Hematopoietic multipotent progenitor cell treated with erythropoietin and hydrocortisone succinate and interleukin-3 and kit ligand, for 8 days (in vitro differentiated cells): ENCODE measurements around the gene TMEM163.

Experiments
- DNase-seq: peaks from one replicate; pipeline ENCODE4 v3.0.0-alpha.2; 2015

The TMEM163 gene

DNA sequence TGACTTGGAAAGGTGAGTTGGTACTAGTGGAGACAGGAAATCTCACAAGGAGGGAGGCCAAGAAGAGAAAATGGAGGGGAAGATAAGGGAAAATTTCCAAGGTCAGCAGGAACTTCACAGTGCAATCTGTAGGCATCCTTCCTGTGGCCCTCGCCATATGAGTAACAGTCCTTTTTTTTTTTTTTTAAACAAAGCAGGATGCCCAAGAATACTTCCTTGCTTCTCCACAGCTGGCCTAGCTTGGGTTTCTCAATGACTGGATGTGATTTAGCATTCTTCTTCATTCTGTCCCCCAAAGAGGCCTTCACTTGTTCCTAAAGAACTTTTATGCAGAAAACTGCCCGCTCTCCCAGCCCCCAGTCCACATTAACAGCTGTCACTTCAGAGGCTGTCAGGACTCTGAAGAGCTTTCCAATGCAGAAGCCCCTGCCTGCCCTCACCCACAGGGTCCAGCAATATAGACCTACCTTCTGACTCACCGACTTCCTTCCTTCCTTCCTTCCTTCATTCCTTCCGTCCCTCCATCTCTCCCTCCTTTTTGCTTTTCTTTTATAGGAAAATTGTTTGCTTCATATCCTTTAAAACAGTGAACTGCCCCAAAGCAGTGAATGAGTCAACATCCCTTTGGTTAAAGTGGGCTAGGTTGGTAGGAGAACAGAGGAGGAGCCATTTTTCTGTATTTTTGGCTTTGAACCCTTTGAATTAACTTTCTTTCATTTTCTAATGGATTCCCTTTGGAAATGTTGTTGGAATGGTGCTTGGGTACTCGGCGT lies 292.9 kb downstream of the TMEM163 start:
- no peak for DNase-seq

GRCh38 chr2:134421556-134422328 lies 297.1 kb downstream of the TMEM163 start:
- DNase-seq, result no peak

- no peak for DNase-seq
These were observed 297.9 kb downstream of the TMEM163 start for GRCh38 chr2:134420920-134421319.

GRCh38 chr2:134420259-134420658 lies 298.5 kb downstream of the TMEM163 start:
- no peak for DNase-seq

GRCh38 chr2:134417968-134418582 lies 300.7 kb downstream of the TMEM163 start:
- DNase-seq, result no peak

GRCh38 chr2:134416637-134417036 lies 302.2 kb downstream of the TMEM163 start:
- no peak for DNase-seq

- DNase-seq, result no peak
These were observed 302.8 kb downstream of the TMEM163 start for GRCh38 chr2:134416018-134416417.

GRCh38 chr2:134413912-134414311 lies 304.9 kb downstream of the TMEM163 start:
- no peak for DNase-seq

DNA sequence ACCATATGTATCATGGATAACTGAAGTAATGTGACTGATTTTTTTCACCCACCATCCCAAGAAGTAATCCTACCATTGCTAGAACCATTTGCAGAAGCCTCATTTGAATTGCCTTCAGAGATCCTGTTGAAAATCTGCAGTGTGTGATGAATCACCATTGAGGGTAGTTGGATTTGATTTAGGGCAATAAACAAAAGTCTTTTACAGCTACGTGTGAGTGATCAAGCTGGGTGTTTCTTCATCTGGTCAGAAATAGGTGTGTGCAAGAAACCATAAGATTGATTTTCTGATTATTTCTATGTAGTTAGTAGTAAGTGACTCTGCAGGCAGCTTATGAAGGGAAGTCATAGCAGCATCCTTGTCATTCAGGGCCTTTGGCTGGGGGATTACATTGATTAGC lies 305.4 kb downstream of the TMEM163 start:
- DNase-seq, result no peak

- DNase-seq, result no peak
These were observed 306.2 kb downstream of the TMEM163 start for GRCh38 chr2:134412639-134412999.

GRCh38 chr2:134411828-134412638 lies 306.8 kb downstream of the TMEM163 start:
- peak; percentile 62 for DNase-seq

GRCh38 chr2:134411279-134411827 lies 307.4 kb downstream of the TMEM163 start:
- no peak for DNase-seq

DNA sequence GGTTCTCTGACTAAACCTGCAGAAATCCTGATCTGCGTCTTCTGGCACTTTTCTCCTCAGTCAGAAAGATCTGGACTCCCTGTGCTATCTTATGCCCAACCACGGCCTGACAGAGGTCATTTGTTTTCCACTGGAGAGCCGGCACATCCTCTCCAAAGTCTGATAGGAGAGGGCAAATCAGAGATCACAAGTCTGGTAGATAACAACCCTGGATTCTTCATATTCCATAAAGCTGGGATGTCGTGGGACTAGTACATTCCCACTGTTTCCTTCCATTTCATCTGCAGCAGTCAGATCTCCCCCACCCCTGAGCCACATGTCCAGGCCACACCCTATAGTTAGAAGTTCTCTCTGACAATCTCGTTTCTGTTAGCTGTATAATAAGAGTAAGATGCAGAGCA lies 308.0 kb downstream of the TMEM163 start:
- no peak for DNase-seq

DNA sequence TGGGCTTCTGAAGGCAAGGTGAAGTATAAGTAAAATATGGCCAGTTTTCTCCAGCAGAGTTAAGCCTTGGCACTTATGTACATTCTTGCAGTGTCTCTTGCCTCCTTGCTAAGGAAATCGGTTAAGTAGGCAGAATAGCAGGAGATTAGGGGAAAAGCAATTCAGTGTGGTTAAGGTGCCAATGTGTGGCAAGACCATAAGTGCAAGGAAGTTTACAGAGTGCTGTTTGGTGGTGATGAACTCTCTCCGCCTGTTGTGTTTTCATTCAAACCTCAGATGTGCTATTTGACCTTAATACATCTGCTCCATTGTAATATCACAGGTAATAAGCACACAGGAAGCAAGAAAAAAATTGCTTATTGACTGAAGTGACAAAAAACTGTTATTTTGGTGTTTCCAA lies 308.8 kb downstream of the TMEM163 start:
- no peak for DNase-seq

GRCh38 chr2:134408791-134409190 lies 310.0 kb downstream of the TMEM163 start:
- DNase-seq, result no peak

GRCh38 chr2:134408386-134408785 lies 310.4 kb downstream of the TMEM163 start:
- DNase-seq, result no peak

GRCh38 chr2:134407154-134407890 lies 311.5 kb downstream of the TMEM163 start:
- no peak for DNase-seq

- DNase-seq, result no peak
These were observed 312.1 kb downstream of the TMEM163 start for GRCh38 chr2:134406736-134407135.

DNA sequence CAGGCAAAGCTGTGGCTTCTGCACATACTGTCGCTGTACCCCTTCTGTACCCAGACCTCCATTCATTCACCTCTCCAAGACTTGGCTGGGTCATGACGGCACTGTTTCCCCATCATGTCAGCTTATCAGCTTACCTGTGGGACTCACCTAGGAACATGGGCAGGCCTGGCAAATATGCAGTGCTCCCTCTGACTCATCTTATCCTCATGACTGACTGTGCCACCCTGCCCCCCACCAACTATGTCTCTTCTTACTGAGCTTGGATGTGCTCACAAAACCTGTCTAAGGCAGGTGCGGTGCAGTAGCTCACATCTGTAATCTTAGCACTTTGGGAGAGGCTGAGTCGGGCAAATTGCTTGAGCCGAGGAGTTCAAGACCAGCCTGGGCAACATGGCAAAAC lies 312.5 kb downstream of the TMEM163 start:
- DNase-seq, result no peak
